GM12872 (cell line): Measurements from ENCODE around the gene TMEM18.

Experiments
- TF ChIP-seq, protein P1 (sequence below): IDR thresholded peaks from 3 replicates; pipeline ENCODE4 v1.5.1; 2011; ENCODE audit warnings: low read depth, mild to moderate bottlenecking, low read length, moderate library complexity; ENCODE audit not compliant: insufficient read depth

The TMEM18 gene

DNA sequence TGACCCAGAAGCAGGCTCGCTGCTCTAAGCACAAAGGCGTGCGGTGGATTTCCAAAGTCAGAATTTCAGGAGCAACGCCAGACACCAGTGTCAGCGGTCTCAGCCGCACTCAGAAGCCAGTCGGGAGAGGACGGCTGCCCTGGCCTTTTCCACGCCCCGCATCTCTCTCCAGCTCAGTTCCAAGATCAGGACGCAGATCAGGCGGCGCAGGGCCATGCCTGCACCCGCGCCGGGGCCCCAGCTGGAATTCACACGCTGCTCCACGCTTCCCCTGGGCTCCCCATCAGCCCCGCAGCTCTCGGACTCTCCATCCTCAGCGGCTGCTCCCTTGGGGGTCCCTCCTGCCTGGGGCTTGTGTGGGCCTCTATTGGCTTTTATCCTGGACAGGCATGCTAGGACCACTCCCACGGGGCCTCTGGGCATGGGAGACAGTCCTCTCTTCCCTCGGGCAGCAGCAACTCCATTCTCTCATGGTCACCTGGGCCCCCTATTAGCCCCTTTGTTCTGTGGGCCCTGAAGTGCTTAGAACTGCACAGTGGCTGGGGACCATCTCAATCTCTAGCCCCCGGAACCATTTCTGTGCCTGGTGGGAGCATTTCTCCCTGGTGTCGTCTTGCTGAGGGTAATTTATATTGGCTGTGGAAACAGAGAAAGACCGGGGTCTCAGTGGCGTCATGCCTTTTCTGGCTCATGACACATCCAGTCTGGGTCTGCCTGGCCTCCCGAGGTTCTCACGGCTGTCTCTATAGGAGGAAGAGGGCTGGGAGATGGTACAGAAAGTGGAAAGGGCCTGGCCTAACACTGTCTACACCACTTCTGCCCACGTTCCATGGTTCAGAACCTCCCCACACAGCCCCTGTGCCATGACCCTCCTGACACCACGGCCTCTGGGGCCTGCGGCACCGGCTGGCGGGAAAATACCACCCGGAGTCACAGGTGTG, 14.9 kb upstream of the TMEM18 start:
- TF ChIP-seq, protein P1, sequence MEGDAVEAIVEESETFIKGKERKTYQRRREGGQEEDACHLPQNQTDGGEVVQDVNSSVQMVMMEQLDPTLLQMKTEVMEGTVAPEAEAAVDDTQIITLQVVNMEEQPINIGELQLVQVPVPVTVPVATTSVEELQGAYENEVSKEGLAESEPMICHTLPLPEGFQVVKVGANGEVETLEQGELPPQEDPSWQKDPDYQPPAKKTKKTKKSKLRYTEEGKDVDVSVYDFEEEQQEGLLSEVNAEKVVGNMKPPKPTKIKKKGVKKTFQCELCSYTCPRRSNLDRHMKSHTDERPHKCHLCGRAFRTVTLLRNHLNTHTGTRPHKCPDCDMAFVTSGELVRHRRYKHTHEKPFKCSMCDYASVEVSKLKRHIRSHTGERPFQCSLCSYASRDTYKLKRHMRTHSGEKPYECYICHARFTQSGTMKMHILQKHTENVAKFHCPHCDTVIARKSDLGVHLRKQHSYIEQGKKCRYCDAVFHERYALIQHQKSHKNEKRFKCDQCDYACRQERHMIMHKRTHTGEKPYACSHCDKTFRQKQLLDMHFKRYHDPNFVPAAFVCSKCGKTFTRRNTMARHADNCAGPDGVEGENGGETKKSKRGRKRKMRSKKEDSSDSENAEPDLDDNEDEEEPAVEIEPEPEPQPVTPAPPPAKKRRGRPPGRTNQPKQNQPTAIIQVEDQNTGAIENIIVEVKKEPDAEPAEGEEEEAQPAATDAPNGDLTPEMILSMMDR = no peak

DNA sequence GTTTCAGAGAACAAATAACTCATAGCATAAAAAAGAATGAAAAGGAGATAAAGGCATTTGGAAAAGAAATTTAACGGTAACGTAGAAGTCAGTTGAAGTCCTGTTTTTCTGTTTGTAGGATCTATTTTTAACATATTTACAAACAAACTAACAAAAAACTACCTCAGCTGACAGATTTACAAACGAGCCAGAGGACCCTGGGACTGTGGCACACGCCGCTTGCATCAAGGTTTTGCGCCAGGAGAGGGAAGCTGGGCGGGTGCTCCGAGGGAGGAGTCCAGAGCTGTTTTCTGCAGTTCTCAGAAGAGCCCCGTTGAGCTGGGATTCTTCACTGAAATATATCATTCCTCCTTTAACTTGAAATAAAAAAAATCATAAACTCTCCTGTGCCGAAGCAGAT, 13.6 kb upstream of the TMEM18 start:
- TF ChIP-seq, protein P1 = no peak

GRCh38 chr2:689877-690510, 12.8 kb upstream of the TMEM18 start:
- TF ChIP-seq, protein P1 = no peak

DNA sequence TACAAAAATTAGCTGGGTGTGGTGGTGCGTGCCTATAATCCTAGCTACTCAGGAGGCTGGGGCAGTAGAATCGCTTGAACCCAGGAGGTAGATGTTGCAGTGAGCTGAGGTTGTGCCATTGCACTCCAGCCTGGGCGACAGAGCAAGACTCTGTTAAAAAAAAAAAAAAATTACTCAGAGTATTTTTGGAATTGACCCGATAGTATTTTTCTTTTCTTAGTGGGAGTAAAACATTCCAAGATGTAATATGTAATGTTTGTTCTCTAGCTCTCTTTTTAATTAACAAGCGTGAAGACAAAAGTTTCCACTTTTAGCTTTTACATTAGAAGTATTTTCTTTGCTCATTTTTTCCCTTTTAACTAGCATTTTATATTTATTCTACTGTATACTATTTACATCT, 12.0 kb upstream of the TMEM18 start:
- TF ChIP-seq, protein P1 = no peak

DNA sequence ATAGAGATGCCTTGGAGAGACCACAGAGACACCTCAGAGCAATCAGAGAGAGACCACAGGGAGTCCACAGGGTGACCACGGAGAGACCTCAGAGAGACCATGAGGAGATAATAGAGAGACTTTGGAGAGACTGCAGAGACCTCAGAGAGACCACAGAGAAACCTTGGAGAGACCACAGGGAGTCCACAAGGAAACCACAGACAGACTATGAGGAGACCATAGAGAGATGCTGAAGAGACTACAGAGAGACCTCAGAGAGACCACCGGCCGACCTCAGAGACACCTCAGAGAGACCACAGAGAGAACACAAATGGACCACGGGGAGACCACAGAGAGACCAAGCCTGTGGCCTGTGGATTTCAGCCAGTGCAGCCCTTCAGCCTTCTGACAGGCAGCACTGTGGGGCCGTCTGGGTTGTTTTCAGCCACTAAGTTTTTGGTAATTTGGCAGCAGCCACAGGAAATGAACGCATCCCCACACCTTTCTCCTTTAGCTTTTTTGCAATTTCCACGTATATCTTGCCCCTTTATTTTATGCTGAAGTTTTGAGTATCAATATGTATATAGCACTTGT, 11.4 kb upstream of the TMEM18 start:
- TF ChIP-seq, protein P1 = no peak

DNA sequence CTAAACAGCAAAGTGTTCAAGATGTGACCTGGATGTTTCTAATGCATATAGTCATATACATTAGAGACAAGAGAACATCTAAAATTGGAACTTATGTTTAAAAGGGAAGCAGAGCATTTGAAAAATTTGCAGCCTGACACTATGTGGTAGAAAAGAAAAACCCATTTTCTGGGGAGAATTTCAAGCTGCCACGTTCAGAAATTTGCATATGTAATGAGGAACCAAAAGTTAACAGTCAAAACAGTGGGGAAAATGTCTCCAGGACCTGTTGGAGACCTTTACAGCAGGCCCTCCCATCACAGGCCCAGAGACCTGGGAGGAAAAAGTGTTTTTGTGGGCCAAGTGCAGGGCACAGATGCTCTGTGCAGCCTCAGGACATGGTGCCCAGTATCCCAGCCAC, 8.2 kb upstream of the TMEM18 start:
- TF ChIP-seq, protein P1 = no peak

DNA sequence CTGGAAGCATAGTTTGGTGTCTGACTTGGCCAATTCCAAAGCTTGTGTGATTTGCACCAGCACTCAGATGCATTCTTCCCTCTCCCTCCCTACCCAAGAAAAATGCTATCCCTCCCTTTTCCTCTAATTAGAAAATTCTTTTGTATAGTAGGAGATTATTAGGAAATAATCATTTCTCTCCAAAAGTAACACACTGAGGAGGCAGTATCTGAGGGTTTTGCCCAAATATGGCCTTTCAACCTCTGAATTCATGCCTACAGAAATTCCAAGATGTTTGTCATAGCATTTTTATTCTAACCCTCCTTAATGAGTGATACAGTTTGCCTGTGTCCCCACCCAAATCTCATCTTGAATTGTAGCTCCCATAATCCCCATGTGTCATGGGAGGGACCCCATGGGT, 5.0 kb upstream of the TMEM18 start:
- TF ChIP-seq, protein P1 = no peak
